Gastrocnemius medialis (tissue), 4 donors: ENCODE results near the gene ME3.

ENCODE experiments used
- POLR2A ChIP-seq, 2 donors: fragments of 450-650 bp; IDR thresholded peaks; one replicate each; pipeline ENCODE4 v1.6.1; 2017; ENCODE audit warnings: antibody characterized with exemption in 2 of 2, mild to moderate bottlenecking in 2 of 2, moderate library complexity in 2 of 2
- TF ChIP-seq, protein P1 (sequence below), 5 experiments: fragments of 450-650 bp in 3 of 5; fragments of 200-600 bp in 2 of 5; sonication (generic) in 2 of 5; IDR thresholded peaks in 4 of 5; conservative IDR thresholded peaks in 1 of 5; 1 replicate in 4 of 5; 2 replicates in 1 of 5; pipeline ENCODE4 v1.5.1; 2016 to 2019; ENCODE audit warnings: antibody characterized with exemption in 5 of 5, mild to moderate bottlenecking in 3 of 5, moderate library complexity in 3 of 5

DNA sequence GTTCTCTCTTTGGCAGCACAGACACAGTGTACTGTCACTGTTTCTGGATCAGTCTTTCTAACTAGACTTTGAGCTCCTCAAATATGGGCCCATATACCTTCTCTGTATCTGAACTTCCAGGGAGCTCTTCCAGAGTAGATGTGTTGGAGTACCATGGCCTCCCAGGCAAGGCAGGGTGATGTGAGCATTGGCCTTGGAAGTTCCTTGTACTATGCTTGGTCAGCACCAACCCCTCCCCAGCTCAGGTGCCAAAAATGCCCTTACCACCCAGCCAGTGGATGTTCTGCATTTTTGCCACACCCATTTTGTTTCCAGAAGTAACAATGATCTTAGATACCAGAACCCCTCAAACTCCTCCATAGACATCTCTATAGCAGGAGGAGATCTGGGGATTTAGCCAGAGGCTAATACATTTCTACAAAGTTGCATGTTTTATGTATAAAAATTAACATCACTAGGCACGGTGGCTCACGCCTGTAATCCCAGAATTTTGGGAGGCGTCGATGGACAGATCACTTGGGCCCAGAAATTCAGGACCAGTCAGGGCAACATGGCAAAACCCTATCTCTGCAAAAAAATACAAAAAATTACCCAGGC is 165.1 kb downstream of the ME3 start:
- no peak for TF ChIP-seq POLR2A (IDR thresholded peaks at IDR 0.05)
- TF ChIP-seq, protein P1, sequence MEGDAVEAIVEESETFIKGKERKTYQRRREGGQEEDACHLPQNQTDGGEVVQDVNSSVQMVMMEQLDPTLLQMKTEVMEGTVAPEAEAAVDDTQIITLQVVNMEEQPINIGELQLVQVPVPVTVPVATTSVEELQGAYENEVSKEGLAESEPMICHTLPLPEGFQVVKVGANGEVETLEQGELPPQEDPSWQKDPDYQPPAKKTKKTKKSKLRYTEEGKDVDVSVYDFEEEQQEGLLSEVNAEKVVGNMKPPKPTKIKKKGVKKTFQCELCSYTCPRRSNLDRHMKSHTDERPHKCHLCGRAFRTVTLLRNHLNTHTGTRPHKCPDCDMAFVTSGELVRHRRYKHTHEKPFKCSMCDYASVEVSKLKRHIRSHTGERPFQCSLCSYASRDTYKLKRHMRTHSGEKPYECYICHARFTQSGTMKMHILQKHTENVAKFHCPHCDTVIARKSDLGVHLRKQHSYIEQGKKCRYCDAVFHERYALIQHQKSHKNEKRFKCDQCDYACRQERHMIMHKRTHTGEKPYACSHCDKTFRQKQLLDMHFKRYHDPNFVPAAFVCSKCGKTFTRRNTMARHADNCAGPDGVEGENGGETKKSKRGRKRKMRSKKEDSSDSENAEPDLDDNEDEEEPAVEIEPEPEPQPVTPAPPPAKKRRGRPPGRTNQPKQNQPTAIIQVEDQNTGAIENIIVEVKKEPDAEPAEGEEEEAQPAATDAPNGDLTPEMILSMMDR (IDR thresholded peaks at IDR 0.05 in 4 of 5, conservative IDR thresholded peaks at IDR 0.05 in 1 of 5), result no peak
